ENCODE measurements around the gene JAK3.
"Not testable (repeated sequence)": the region's sequence is repeated elsewhere in the genome, so short reads cannot be mapped to it uniquely, and the experiment has no call there.

The JAK3 gene

DNA sequence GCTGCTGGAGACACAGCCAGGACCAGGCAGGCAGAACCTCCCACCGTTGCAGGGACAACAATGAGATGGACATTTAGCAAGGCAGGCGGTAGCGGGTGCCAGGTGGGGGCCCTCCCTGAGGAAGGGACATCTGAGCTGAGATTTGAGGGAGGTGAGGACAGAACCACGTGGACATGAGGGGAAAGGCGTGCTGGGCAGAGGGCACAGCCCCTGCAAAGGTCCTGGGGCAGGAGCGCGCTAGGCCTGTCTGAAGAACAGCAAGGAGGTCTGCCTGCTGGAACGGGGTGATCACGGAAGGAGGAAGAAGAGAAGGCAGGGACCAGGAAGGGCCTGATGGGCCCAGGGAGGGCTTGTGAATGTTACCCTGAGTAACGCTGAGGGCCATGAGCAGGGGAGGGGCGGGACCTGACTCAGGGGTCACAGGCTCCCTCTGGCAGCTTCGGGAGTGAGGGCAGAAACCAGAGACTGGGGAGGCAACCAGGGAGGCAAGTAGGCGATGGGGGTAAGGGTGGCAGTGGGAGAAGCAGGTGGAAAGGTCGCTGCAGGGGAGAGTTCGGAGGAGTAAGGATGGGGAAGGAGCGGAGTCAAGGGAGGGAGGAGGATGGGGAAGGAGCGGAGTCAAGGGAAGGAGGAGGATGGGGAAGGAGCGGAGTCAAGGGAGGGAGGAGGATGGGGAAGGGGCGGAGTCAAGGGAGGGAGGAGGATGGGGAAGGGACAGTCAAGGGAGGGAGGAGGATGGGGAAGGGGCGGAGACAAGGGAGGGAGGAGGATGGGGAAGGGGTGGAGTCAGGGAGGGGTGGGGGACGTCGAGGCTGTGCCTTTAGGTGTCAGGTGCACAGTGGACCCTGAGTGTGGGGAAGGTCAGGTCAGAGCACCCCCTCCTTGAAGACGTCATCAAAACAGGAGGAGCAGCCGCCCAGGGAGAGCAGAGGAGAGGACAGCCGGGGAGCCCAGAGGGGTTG, 68.5 kb downstream of the JAK3 start:
- peak overlapping the region; percentile 18 for H3K9ac ChIP-seq (ENCODE audit: low read length)
- H3K4me3 ChIP-seq (ENCODE audit: low read length): peak overlapping the region; percentile 39
- H3K9me3 ChIP-seq (ENCODE audit: control insufficient read depth, low read length): no peaks in the 10 kb centered on the region
- no peaks in the 10 kb centered on the region for H3K36me3 ChIP-seq (ENCODE audit: control insufficient read depth, insufficient read depth, low read length, severe bottlenecking)
- no peak for DNase-seq (ENCODE audit: low read depth)
- H3K4me1 ChIP-seq (ENCODE audit: control insufficient read depth, insufficient read depth, low read length): peaks cover 35% of the 10 kb centered on the region
- no peaks in the 10 kb centered on the region for H3K27me3 ChIP-seq (replicated peaks; ENCODE audit: control insufficient read depth, insufficient read depth, low read length)

DNA sequence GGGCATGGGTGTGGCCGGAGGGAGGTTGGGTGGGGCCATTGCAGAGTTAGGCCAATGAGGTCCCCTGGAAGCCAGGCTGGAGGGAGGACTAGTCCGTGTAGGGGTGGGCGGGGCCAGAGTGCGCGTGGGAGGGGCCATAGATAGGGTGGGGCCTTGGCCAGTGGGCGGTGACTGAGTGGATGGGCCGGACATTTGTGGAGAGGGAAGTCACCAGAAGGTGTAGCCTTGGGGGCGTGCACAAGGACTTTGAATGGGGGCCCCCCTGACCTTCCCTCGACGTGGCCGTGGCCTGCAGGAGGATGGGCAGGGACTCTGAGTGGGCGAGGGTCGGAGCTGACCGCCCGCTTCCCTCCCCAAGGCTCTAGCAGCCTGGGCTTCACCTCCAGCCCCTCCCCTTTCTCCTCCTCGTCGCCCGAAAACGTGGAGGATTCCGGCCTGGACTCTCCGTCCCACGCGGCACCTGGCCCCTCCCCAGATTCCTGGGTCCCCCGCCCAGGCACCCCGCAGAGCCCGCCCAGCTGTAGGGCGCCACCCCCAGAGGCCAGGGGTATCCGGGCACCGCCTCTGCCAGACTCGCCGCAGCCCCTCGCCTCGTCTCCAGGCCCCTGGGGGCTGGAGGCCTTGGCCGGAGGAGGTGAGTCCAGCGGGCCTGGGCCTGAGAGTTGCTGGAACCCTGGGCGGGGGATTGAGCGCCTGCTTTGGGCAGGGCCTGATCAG, 69.4 kb downstream of the JAK3 start:
- Histone ChIP-seq H3K36me3 (ENCODE audit: control insufficient read depth, insufficient read depth, low read length, severe bottlenecking) (no peaks in the 10 kb centered on the region), H3K4me1 (ENCODE audit: control insufficient read depth, insufficient read depth, low read length) (peaks cover 35% of the 10 kb centered on the region), H3K9me3 (ENCODE audit: control insufficient read depth, low read length) (no peaks in the 10 kb centered on the region), H3K9ac (ENCODE audit: low read length) (peak overlapping the region; percentile 18), H3K4me3 (ENCODE audit: low read length) (peak overlapping the region; percentile 39), H3K27me3 (replicated peaks; ENCODE audit: control insufficient read depth, insufficient read depth, low read length) (no peaks in the 10 kb centered on the region)
- DNase-seq (ENCODE audit: low read depth): peak; percentile 20

DNA sequence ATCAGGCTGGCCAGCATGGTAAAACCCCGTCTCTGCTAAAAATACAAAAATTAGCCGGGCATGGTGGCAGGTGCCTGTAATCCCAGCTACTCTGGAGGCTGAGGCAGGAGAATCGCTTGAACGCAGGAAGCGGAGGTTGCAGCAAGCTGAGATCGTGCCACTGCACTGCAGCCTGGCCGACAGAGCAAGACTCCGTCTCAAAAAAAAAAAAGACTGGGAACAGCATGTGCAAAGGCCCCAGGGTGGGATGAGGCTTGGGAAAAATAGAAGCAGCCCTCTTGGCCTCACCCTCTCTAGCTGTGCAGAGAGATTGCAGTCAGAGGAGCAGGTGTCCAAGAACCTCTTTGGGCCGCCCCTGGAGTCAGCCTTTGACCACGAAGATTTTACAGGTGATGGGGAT, 69.9 kb downstream of the JAK3 start:
- not testable (repeated sequence) for H3K4me3 ChIP-seq (ENCODE audit: low read length); H3K36me3 ChIP-seq (ENCODE audit: control insufficient read depth, insufficient read depth, low read length, severe bottlenecking); H3K27me3 ChIP-seq (replicated peaks; ENCODE audit: control insufficient read depth, insufficient read depth, low read length); DNase-seq (ENCODE audit: low read depth); H3K9ac ChIP-seq (ENCODE audit: low read length); H3K9me3 ChIP-seq (ENCODE audit: control insufficient read depth, low read length)
- H3K4me1 ChIP-seq (ENCODE audit: control insufficient read depth, insufficient read depth, low read length): peaks cover 35% of the 10 kb centered on the region

GRCh38 chr19:17775991-17776803, 71.6 kb downstream of the JAK3 start:
- H3K4me3 ChIP-seq (ENCODE audit: low read length): peak overlapping the region; percentile 54
- no peak for DNase-seq (ENCODE audit: low read depth)
- H3K9me3 ChIP-seq (ENCODE audit: control insufficient read depth, low read length): no peaks in the 10 kb centered on the region
- peaks cover 35% of the 10 kb centered on the region for H3K4me1 ChIP-seq (ENCODE audit: control insufficient read depth, insufficient read depth, low read length)
- no peaks in the 10 kb centered on the region for H3K36me3 ChIP-seq (ENCODE audit: control insufficient read depth, insufficient read depth, low read length, severe bottlenecking)
- no peaks in the 10 kb centered on the region for H3K27me3 ChIP-seq (replicated peaks; ENCODE audit: control insufficient read depth, insufficient read depth, low read length)
- peak overlapping the region; percentile 75 for H3K9ac ChIP-seq (ENCODE audit: low read length)

- H3K4me1 ChIP-seq (ENCODE audit: control insufficient read depth, insufficient read depth, low read length): peaks cover 35% of the 10 kb centered on the region
- H3K4me3 ChIP-seq (ENCODE audit: low read length): no peak overlapping the region
- peak; percentile 57 for DNase-seq (ENCODE audit: low read depth)
- H3K9me3 ChIP-seq (ENCODE audit: control insufficient read depth, low read length): no peaks in the 10 kb centered on the region
- peak overlapping the region; percentile 61 for H3K9ac ChIP-seq (ENCODE audit: low read length)
- no peaks in the 10 kb centered on the region for H3K27me3 ChIP-seq (replicated peaks; ENCODE audit: control insufficient read depth, insufficient read depth, low read length)
- H3K36me3 ChIP-seq (ENCODE audit: control insufficient read depth, insufficient read depth, low read length, severe bottlenecking): no peaks in the 10 kb centered on the region
These were observed 72.4 kb downstream of the JAK3 start for GRCh38 chr19:17775245-17775927.
